CD14-positive monocyte (primary cell): ENCODE measurements around the gene NDUFS6. TPM values are rescaled to one million over a fixed set of nuclear protein-coding genes. Genes with fewer than 3 reads are reported as not detected.
A peak's percentile ranks its signal among the peaks of the same experiment; 100 is the strongest.

Source experiments
- DNase-seq, 3 donors: peaks; one replicate each; pipeline ENCODE4 v3.0.0-alpha.2; 2011 to 2022
- H2AFZ ChIP-seq: 2 replicates; pipeline ENCODE4 v1.6.0; 2012; ENCODE audit warnings: mild to moderate bottlenecking, low read depth, low read length, inconsistent platforms; ENCODE audit not compliant: insufficient read depth, poor library complexity, severe bottlenecking
- H3K27ac ChIP-seq, 2 donors: 1 replicate in 1 of 2; 2 replicates in 1 of 2; pipeline ENCODE4 v1.5.1; 2012 to 2013; ENCODE audit warnings: low read length in 2 of 2, control low read depth in 1 of 2, inconsistent platforms in 1 of 2, low read depth in 1 of 2, mild to moderate bottlenecking in 1 of 2
- H3K27me3 ChIP-seq, 2 donors: one replicate each; pipeline versions ENCODE4 v1.6.0 to v1.6.1; 2011 to 2013; ENCODE audit warnings: low read length in 2 of 2; ENCODE audit not compliant: control insufficient read depth in 2 of 2, insufficient read depth in 2 of 2
- H3K36me3 ChIP-seq, 2 donors: replicated peaks in 1 of 2; 1 replicate in 1 of 2; 2 replicates in 1 of 2; pipeline versions ENCODE4 v1.5.1 to v1.6.1; 2012 to 2013; ENCODE audit warnings: low read length in 2 of 2, control low read depth in 1 of 2, inconsistent platforms in 1 of 2, mild to moderate bottlenecking in 1 of 2; ENCODE audit not compliant: insufficient read depth in 2 of 2, control insufficient read depth in 1 of 2
- H3K4me1 ChIP-seq, 2 donors: 1 replicate in 1 of 2; 2 replicates in 1 of 2; pipeline versions ENCODE4 v1.5.1 to v1.6.1; 2012 to 2013; ENCODE audit warnings: low read length in 2 of 2, control low read depth in 1 of 2, inconsistent platforms in 1 of 2, mild to moderate bottlenecking in 1 of 2, moderate library complexity in 1 of 2; ENCODE audit not compliant: insufficient read depth in 2 of 2, control insufficient read depth in 1 of 2
- H3K4me2 ChIP-seq: replicated peaks from 2 replicates; pipeline ENCODE3; 2012; ENCODE audit warnings: low read length, moderate library complexity, mild to moderate bottlenecking; ENCODE audit not compliant: poor library complexity, severe bottlenecking; ENCODE audit errors: extremely low read depth
- H3K4me3 ChIP-seq, 3 experiments: fragments of 200-600 bp in 1 of 3; sonication (generic) in 1 of 3; replicated peaks in 1 of 3; 1 replicate in 2 of 3; 2 replicates in 1 of 3; pipeline ENCODE4 v1.5.1; 2011 to 2013; ENCODE audit warnings: low read length in 3 of 3, mild to moderate bottlenecking in 3 of 3, control low read depth in 2 of 3, low read depth in 2 of 3, inconsistent platforms in 1 of 3, moderate library complexity in 1 of 3
- H3K79me2 ChIP-seq: 2 replicates; pipeline ENCODE4 v1.6.0; 2012; ENCODE audit warnings: mild to moderate bottlenecking, control low read depth, inconsistent platforms, low read length, moderate library complexity; ENCODE audit not compliant: insufficient read depth
- H3K9ac ChIP-seq: 2 replicates; pipeline ENCODE4 v1.6.0; 2017; ENCODE audit warnings: low read length, mild to moderate bottlenecking; ENCODE audit not compliant: insufficient read depth, poor library complexity, severe bottlenecking
- H3K9me3 ChIP-seq, 2 donors: replicated peaks in 1 of 2; 1 replicate in 1 of 2; 2 replicates in 1 of 2; pipeline versions ENCODE4 v1.5.1 to v1.6.1; 2012 to 2013; ENCODE audit warnings: low read length in 2 of 2, control low read depth in 1 of 2; ENCODE audit not compliant: control insufficient read depth in 1 of 2, insufficient read depth in 1 of 2
- H4K20me1 ChIP-seq: 2 replicates; pipeline ENCODE4 v1.6.0; 2012; ENCODE audit warnings: mild to moderate bottlenecking, low read length, control low read depth, moderate library complexity; ENCODE audit not compliant: insufficient read depth
- H3K27ac Mint-ChIP-seq, 7 donors: one replicate each; pipeline ENCODE4 v1.8.0; 2020; ENCODE audit warnings: mild to moderate bottlenecking in 7 of 7, mixed read lengths in 7 of 7, moderate library complexity in 6 of 7, inconsistent platforms in 2 of 7
- H3K27me3 Mint-ChIP-seq, 3 donors: one replicate each; pipeline ENCODE4 v1.8.0; 2021 to 2022; ENCODE audit warnings: low read depth in 3 of 3, mild to moderate bottlenecking in 3 of 3, mixed read lengths in 3 of 3, moderate library complexity in 3 of 3, inconsistent platforms in 1 of 3
- H3K36me3 Mint-ChIP-seq, 2 donors: one replicate each; pipeline ENCODE4 v1.8.0; 2020; ENCODE audit warnings: mixed read lengths in 2 of 2, inconsistent platforms in 1 of 2, mild to moderate bottlenecking in 1 of 2
- H3K4me1 Mint-ChIP-seq: one replicate; pipeline ENCODE4 v1.8.0; 2020; ENCODE audit warnings: mild to moderate bottlenecking, mixed read lengths
- H3K4me3 Mint-ChIP-seq, 2 donors: one replicate each; pipeline ENCODE4 v1.8.0; 2020; ENCODE audit warnings: mild to moderate bottlenecking in 2 of 2, mixed read lengths in 2 of 2, moderate library complexity in 1 of 2
- H3K9me3 Mint-ChIP-seq, 7 donors: one replicate each; pipeline ENCODE4 v1.8.0; 2020 to 2022; ENCODE audit warnings: mixed read lengths in 7 of 7, mild to moderate bottlenecking in 6 of 7, moderate library complexity in 6 of 7, inconsistent platforms in 2 of 7
- CTCF ChIP-seq: fragments of 200-600 bp; IDR thresholded peaks from one replicate; pipeline ENCODE4 v1.8.0; 2022; ENCODE audit warnings: antibody characterized with exemption, mild to moderate bottlenecking
- WGBS: methylation state at CpG from one replicate; pipeline ENCODE4 v1.1.5; 2013; ENCODE audit warnings: missing lambda C conversion rate; ENCODE audit not compliant: insufficient coverage; 5-methylcytosine and 5-hydroxymethylcytosine counted together
- intact Hi-C, 2 donors: fragments of 100-400 bp; cut with micrococcal nuclease; formaldehyde crosslinking; loops; one replicate each; pipeline versions ENCODE4 v1.15.0 to v1.15.1; 2023
- polyA plus RNA-seq, 3 donors: library from polyadenylated mRNA; depleted of rRNA in 1 of 3; unstranded in 2 of 3; stranded (reverse) in 1 of 3; fragments of 300-500 nt in 2 of 3; fragments of >200 nt in 1 of 3; fragmentation: Illumina TruSeq in 2 of 3; gene quantifications; 1 replicate in 2 of 3; 2 replicates in 1 of 3; pipeline ENCODE4 v1.2.3, GENCODE V29; 2012 to 2021

The NDUFS6 gene
- polyA plus RNA-seq, 3 donors, result 20.5 to 62.3 (median 62.2) TPM

GRCh38 chr5:1838013-1838412 is 36.8 kb downstream of the NDUFS6 start:
- no peaks in the 10 kb centered on the region for H3K4me1 ChIP-seq
- Mint-ChIP-seq H3K27ac (no peak overlapping the region), H3K4me3 (no peak overlapping the region), H3K4me1 (no peaks in the 10 kb centered on the region), H3K9me3 (no peaks in the 10 kb centered on the region), H3K27me3 (peaks cover 14 to 34% (median 16%) of the 10 kb centered on the region in 3 donors), H3K36me3 (no peaks in the 10 kb centered on the region)
- no peak overlapping the region for H3K4me2 ChIP-seq
- H3K9me3 ChIP-seq, result no peaks in the 10 kb centered on the region
- no peak overlapping the region for H3K4me3 ChIP-seq
- H3K79me2 ChIP-seq, result no peaks in the 10 kb centered on the region
- WGBS, result 100% methylated on average over 5 of the region's 9 CpGs
- H3K27ac ChIP-seq, result no peak overlapping the region
- no peaks in the 10 kb centered on the region for H4K20me1 ChIP-seq
- H2AFZ ChIP-seq, result no peak overlapping the region
- no peak for DNase-seq
- no peak for TF ChIP-seq CTCF
- H3K9ac ChIP-seq, result no peak overlapping the region
- H3K27me3 ChIP-seq, result no peaks in the 10 kb centered on the region
- intact Hi-C loops, result no loop called here
- H3K36me3 ChIP-seq, result no peaks in the 10 kb centered on the region

GRCh38 chr5:1840071-1840547 is 38.9 kb downstream of the NDUFS6 start:
- H3K4me1 ChIP-seq, result no peaks in the 10 kb centered on the region
- H3K4me3 ChIP-seq, result no peak overlapping the region
- H3K27me3 Mint-ChIP-seq, result peaks cover 13 to 23% (median 13%) of the 10 kb centered on the region in 3 donors
- no peak for DNase-seq
- no peak overlapping the region for H3K4me2 ChIP-seq
- no peaks in the 10 kb centered on the region for H4K20me1 ChIP-seq
- H3K27ac Mint-ChIP-seq, result peak overlapping the region in 1 of 7 donors; percentile 23
- no peaks in the 10 kb centered on the region for H3K36me3 ChIP-seq
- no peaks in the 10 kb centered on the region for H3K36me3 Mint-ChIP-seq
- intact Hi-C loops, result no loop called here
- H2AFZ ChIP-seq, result no peak overlapping the region
- H3K9ac ChIP-seq, result no peak overlapping the region
- no peak overlapping the region for H3K27ac ChIP-seq
- TF ChIP-seq CTCF, result no peak
- no peaks in the 10 kb centered on the region for H3K9me3 Mint-ChIP-seq
- no peaks in the 10 kb centered on the region for H3K9me3 ChIP-seq
- no peak overlapping the region for H3K4me3 Mint-ChIP-seq
- no peaks in the 10 kb centered on the region for H3K79me2 ChIP-seq
- 84% methylated on average over 19 of the region's 20 CpGs for WGBS
- H3K27me3 ChIP-seq, result no peaks in the 10 kb centered on the region
- no peaks in the 10 kb centered on the region for H3K4me1 Mint-ChIP-seq
